ENCODE results near the gene USP22. TPM values are rescaled to one million over a fixed set of nuclear protein-coding genes. Genes with fewer than 3 reads are reported as not detected.

USP22 gene
- total and polyA plus RNA-seq, 2 of the 8 experiments (the other 6 are each of a cell fraction or from before 2014, with no cell fraction given), result 221 to 316 TPM

DNA sequence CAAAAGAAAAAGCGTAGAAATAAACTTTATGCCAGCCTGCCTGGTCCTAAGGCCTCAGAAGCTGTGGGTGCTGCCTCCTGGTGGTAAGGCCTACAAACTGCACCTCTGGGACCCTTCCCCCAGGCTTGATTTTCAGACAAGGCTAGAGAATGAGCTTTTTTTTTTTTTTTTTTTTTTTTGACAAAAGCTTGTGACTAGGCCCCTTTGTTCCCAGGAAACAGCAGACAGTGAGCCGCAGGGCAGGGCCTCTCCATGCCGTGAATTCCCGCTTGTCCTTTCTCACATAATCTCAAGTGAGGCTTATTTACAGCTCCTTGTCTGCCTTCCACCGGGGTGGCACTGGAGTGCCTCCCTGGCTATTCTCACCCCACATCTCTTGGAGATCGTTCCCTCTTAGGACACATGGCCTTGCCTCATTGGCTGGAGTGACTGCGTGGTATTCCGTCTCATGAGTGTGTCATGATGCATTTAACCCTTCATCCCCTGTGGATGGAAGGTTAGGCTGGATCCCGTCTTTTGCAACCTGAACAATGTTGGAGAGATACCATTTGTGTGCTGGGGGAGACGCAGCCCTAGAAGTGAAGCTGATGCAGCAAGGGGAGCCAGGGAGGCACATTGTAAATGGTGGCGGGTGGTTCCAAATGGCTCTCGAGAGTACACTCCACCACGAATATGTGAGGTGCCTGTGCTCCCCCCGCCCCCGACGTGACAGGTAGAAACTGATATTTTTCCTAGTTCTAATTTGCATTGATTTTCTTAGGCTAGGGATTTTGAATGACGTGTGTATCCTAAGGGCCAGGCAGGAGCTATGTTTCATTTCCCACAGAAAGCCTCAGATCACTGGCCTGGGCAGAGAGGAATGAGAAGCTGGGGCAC, 49.6 kb downstream of the USP22 start:
- 66% methylated on average over 17 of the region's 17 CpGs; no CpG with 5 or more reads in 1 of the 2 experiments for WGBS, 2 experiments (ENCODE audit: extremely low coverage in 1 of 2, insufficient coverage in 1 of 2, insufficient read length in 1 of 2, insufficient replicate concordance in 2 of 2, low coverage in 1 of 2, low lambda C conversion rate in 2 of 2, missing lambda C conversion rate in 1 of 2)
- DNase-seq (ENCODE audit: low read depth in 1 of 2, low spot score in 2 of 2) (peak; percentile 79 to 89), FAIRE-seq (peak; percentile 86)
- peaks cover 0 to 5% (median 2%) of the 10 kb centered on the region in 4 experiments; a peak in 4 of 7 replicates for H3K4me1 ChIP-seq (replicated peaks in 1 of 4; ENCODE audit: control insufficient read depth in 3 of 4, insufficient read depth in 4 of 4, low read length in 3 of 4)
- peak overlapping the region in 2 of 4 experiments; percentile 1 to 48; a peak in 3 of 7 replicates for H3K9ac ChIP-seq (replicated peaks in 1 of 4; ENCODE audit: extremely low read depth in 1 of 4, low read depth in 3 of 4, low read length in 3 of 4)
- peak overlapping the region; percentile 67 for H2BK15ac ChIP-seq (ENCODE audit: low read length)
- H3K23me2 ChIP-seq (ENCODE audit: low read depth, low read length), result no peaks in the 10 kb centered on the region
- no peak overlapping the region for H4K5ac ChIP-seq (ENCODE audit: insufficient read length, low read depth, low read length)
- H4K91ac ChIP-seq (replicated peaks; ENCODE audit: insufficient read length, low read length), result peak overlapping the region; percentile 12
- no peak overlapping the region for H3K56ac ChIP-seq (replicated peaks; ENCODE audit: insufficient read length, low read depth, low read length)
- H3K27me3 ChIP-seq (replicated peaks in 1 of 4; ENCODE audit: control insufficient read depth in 3 of 4, extremely low read depth in 1 of 4, insufficient read depth in 3 of 4, low read length in 3 of 4), result no peaks in the 10 kb centered on the region
- H3K14ac ChIP-seq (ENCODE audit: insufficient read length), result no peak overlapping the region
- peak overlapping the region; percentile 85; the same call in 1 of the 2 replicates for H2AFZ ChIP-seq (ENCODE audit: low read length)
- H3K23ac ChIP-seq (ENCODE audit: insufficient read length), result no peak overlapping the region
- H3K79me2 ChIP-seq (ENCODE audit: control insufficient read depth in 1 of 2, insufficient read depth in 2 of 2, low read length in 2 of 2), result no peaks in the 10 kb centered on the region
- H2BK20ac ChIP-seq (ENCODE audit: low read length), result peak overlapping the region; percentile 24; the same call in 1 of the 2 replicates
- no peaks in the 10 kb centered on the region for H3K36me3 ChIP-seq (ENCODE audit: control insufficient read depth in 2 of 4, insufficient read depth in 4 of 4, low read length in 3 of 4)
- POLR2A ChIA-PET (ENCODE audit: partially characterized antibody), result interaction anchor here (0.7 to 1.6 kb wide), 12 partner anchors 9 to 206 kb away, joined by 3 to 5 read pairs (median 3); no protein-coding TSS in a partner anchor
- no peak overlapping the region for H4K8ac ChIP-seq (ENCODE audit: extremely low read depth, insufficient read depth, low read length)
- CTCF ChIA-PET (ENCODE audit: partially characterized antibody), result interaction anchor here (0.8 to 3.1 kb wide), 7 partner anchors 12 to 191 kb away, joined by 3 to 21 read pairs (median 4); no protein-coding TSS in a partner anchor
- peak overlapping the region; percentile 86 for H2BK5ac ChIP-seq (ENCODE audit: low read depth, low read length)
- H2AK5ac ChIP-seq (ENCODE audit: low read depth, low read length), result peak overlapping the region; percentile 57
- no peak overlapping the region for H3K4ac ChIP-seq (replicated peaks; ENCODE audit: insufficient read length, low read depth, low read length)
- no peak overlapping the region for H3K4me3 ChIP-seq (ENCODE audit: extremely low read depth in 1 of 4, insufficient read depth in 2 of 4, low read depth in 3 of 4, low read length in 4 of 4)
- peak overlapping the region; percentile 81 for H3K18ac ChIP-seq (ENCODE audit: extremely low read depth, low read length)
- peaks cover 0 to 5% of the 10 kb centered on the region in 2 experiments; a peak in 1 of 4 replicates for H3K9me3 ChIP-seq (ENCODE audit: insufficient read depth in 2 of 2, low read depth in 1 of 2, low read length in 1 of 2)
- H4K20me1 ChIP-seq (replicated peaks in 1 of 2; ENCODE audit: control insufficient read depth in 1 of 2, insufficient read depth in 2 of 2, low read length in 2 of 2), result peaks cover 2 to 3% of the 10 kb centered on the region in 2 experiments
- H2BK12ac ChIP-seq (ENCODE audit: low read depth, low read length), result peak overlapping the region; percentile 96
- no peaks in the 10 kb centered on the region for H3K79me1 ChIP-seq (ENCODE audit: low read depth, low read length)
- peak overlapping the region; percentile 54; the same call in 1 of the 2 replicates for H3K27ac ChIP-seq (ENCODE audit: low read depth, low read length)
- no peak overlapping the region for H2BK120ac ChIP-seq (replicated peaks; ENCODE audit: low read depth, low read length)
- peak overlapping the region in 1 of 2 experiments; percentile 40; a peak in 2 of 4 replicates for H3K4me2 ChIP-seq (ENCODE audit: insufficient read depth in 1 of 2, low read depth in 2 of 2, low read length in 2 of 2)
- no peak for TF ChIP-seq RFX5 (IDR thresholded peaks at IDR 0.05; ENCODE audit: borderline replicate concordance, low read depth, low read length)
- no peak for TF ChIP-seq POU5F1 (IDR thresholded peaks at IDR 0.05; ENCODE audit: low read depth, low read length)
- TF ChIP-seq SP1 (IDR thresholded peaks at IDR 0.05; ENCODE audit: low read depth, low read length), result no peak
- no peak for TF ChIP-seq EP300 (IDR thresholded peaks at IDR 0.05; ENCODE audit: borderline replicate concordance in 1 of 2, low read depth in 2 of 2, low read length in 2 of 2)
- no peak for TF ChIP-seq SIRT6 (IDR thresholded peaks at IDR 0.05; ENCODE audit: low read length)
- TF ChIP-seq SAP30 (IDR thresholded peaks at IDR 0.05; ENCODE audit: insufficient read depth, insufficient replicate concordance, low read length), result no peak
- TF ChIP-seq ASH2L (IDR thresholded peaks at IDR 0.05; ENCODE audit: low read length), result no peak
- TF ChIP-seq CTBP2 (IDR thresholded peaks at IDR 0.05; ENCODE audit: borderline replicate concordance, insufficient read depth, insufficient read length, low read length), result no peak
- TF ChIP-seq MAFK (IDR thresholded peaks at IDR 0.05; ENCODE audit: low read depth, low read length), result no peak
- no peak for TF ChIP-seq BACH1 (IDR thresholded peaks at IDR 0.05; ENCODE audit: low read length)
- TF ChIP-seq SP2 (IDR thresholded peaks at IDR 0.05; ENCODE audit: low read length), result no peak
- TF ChIP-seq BRCA1 (IDR thresholded peaks at IDR 0.05; ENCODE audit: low read depth, low read length), result no peak

Measured in H1 (cell line).